MG63 (cell line): ENCODE data around the gene UQCRC2. TPM values are rescaled to one million over a fixed set of nuclear protein-coding genes. Genes with fewer than 3 reads are reported as not detected.
"Not testable (repeated sequence)": the region's sequence is repeated elsewhere in the genome, so short reads cannot be mapped to it uniquely, and the experiment has no call there.

Experiments
- DNase-seq: peaks from one replicate; pipeline ENCODE4 v3.0.0-alpha.2; 2020
- H3K27me3 ChIP-seq: fragments of 250-450 bp; sonication (Bioruptor Pico); 2 replicates; pipeline ENCODE4 v1.5.1; 2020; ENCODE audit warnings: mild to moderate bottlenecking, moderate library complexity
- H3K36me3 ChIP-seq: fragments of 250-450 bp; sonication (Bioruptor Pico); 2 replicates; pipeline ENCODE4 v1.5.1; 2020; ENCODE audit warnings: mild to moderate bottlenecking, moderate library complexity
- H3K4me3 ChIP-seq: fragments of 250-450 bp; sonication (Bioruptor Pico); 2 replicates; pipeline ENCODE4 v1.5.1; 2020; ENCODE audit warnings: mild to moderate bottlenecking, moderate library complexity
- H3K9me3 ChIP-seq: fragments of 250-450 bp; sonication (Bioruptor Pico); 2 replicates; pipeline ENCODE4 v1.5.1; 2020; ENCODE audit warnings: mild to moderate bottlenecking, moderate library complexity
- total RNA-seq: library from RNA; depleted of rRNA; stranded (reverse); fragments of >200 nt; shearing (Covaris generic); gene quantifications from 2 replicates; pipeline ENCODE4 v1.2.3, GENCODE V29; 2014; ENCODE audit warnings: low replicate concordance

UQCRC2 gene
- total RNA-seq, 1 experiment from 2014 or later: 69.0 TPM

- Histone ChIP-seq H3K9me3 (no peaks in the 10 kb centered on the region), H3K27me3 (no peaks in the 10 kb centered on the region), H3K36me3 (no peaks in the 10 kb centered on the region), H3K4me3 (no peak overlapping the region)
- no peak for DNase-seq
Observed at GRCh38 chr16:22001591-22001990, 48.4 kb downstream of the UQCRC2 start.

GRCh38 chr16:22002047-22002446, 48.9 kb downstream of the UQCRC2 start:
- not testable (repeated sequence) for H3K27me3 ChIP-seq, H3K36me3 ChIP-seq, H3K4me3 ChIP-seq, H3K9me3 ChIP-seq
- DNase-seq: peak; percentile 13

GRCh38 chr16:22003195-22003594, 50.0 kb downstream of the UQCRC2 start:
- DNase-seq: no peak
- no peak overlapping the region for H3K4me3 ChIP-seq
- no peaks in the 10 kb centered on the region for H3K9me3 ChIP-seq
- no peaks in the 10 kb centered on the region for H3K36me3 ChIP-seq
- no peaks in the 10 kb centered on the region; the same call in 1 of the 2 replicates for H3K27me3 ChIP-seq

- Histone ChIP-seq H3K4me3 (no peak overlapping the region), H3K27me3 (no peaks in the 10 kb centered on the region; the same call in 1 of the 2 replicates), H3K36me3 (no peaks in the 10 kb centered on the region), H3K9me3 (no peaks in the 10 kb centered on the region)
- DNase-seq: no peak
Observed at GRCh38 chr16:22004341-22004740, 51.2 kb downstream of the UQCRC2 start.

GRCh38 chr16:22005746-22006145, 52.6 kb downstream of the UQCRC2 start:
- H3K4me3 ChIP-seq: no peak overlapping the region
- no peaks in the 10 kb centered on the region; the same call in 1 of the 2 replicates for H3K27me3 ChIP-seq
- no peak for DNase-seq
- H3K36me3 ChIP-seq: no peaks in the 10 kb centered on the region; the same call in 1 of the 2 replicates
- no peaks in the 10 kb centered on the region for H3K9me3 ChIP-seq

- H3K4me3 ChIP-seq: peak overlapping the region; percentile 94
- no peaks in the 10 kb centered on the region; the same call in 1 of the 2 replicates for H3K27me3 ChIP-seq
- H3K36me3 ChIP-seq: peaks cover 3% of the 10 kb centered on the region; the same call in 1 of the 2 replicates
- no peaks in the 10 kb centered on the region for H3K9me3 ChIP-seq
- DNase-seq: no peak
Observed at GRCh38 chr16:22006636-22007035, 53.5 kb downstream of the UQCRC2 start.

GRCh38 chr16:22007159-22007508, 54.0 kb downstream of the UQCRC2 start:
- no peak for DNase-seq
- Histone ChIP-seq H3K4me3 (peak overlapping the region; percentile 94), H3K36me3 (peaks cover 3% of the 10 kb centered on the region; the same call in 1 of the 2 replicates), H3K9me3 (no peaks in the 10 kb centered on the region), H3K27me3 (no peaks in the 10 kb centered on the region; the same call in 1 of the 2 replicates)

- Histone ChIP-seq H3K4me3 (peak within 1 kb of the TSS; percentile 96), H3K9me3 (no peaks in the 10 kb centered on the region), H3K36me3 (peaks cover 3% of the 10 kb centered on the region; the same call in 1 of the 2 replicates), H3K27me3 (no peaks in the 10 kb centered on the region; the same call in 1 of the 2 replicates)
- peak; percentile 81 for DNase-seq
Observed at GRCh38 chr16:22007509-22008214, 54.5 kb downstream of the UQCRC2 start, which contains the start of gene MOSMO. TSS of gene MOSMO (plus strand) at chr16:22008111. CDS start at chr16:22008302, 191 bp downstream.

GRCh38 chr16:22008215-22009059, 55.3 kb downstream of the UQCRC2 start:
- no peaks in the 10 kb centered on the region for H3K9me3 ChIP-seq
- peak; percentile 38 for DNase-seq

GRCh38 chr16:22010902-22011301, 57.7 kb downstream of the UQCRC2 start:
- Histone ChIP-seq H3K9me3 (no peaks in the 10 kb centered on the region), H3K4me3 (no peak overlapping the region), H3K36me3 (peaks cover 3% of the 10 kb centered on the region; the same call in 1 of the 2 replicates), H3K27me3 (no peaks in the 10 kb centered on the region; the same call in 1 of the 2 replicates)
- no peak for DNase-seq

More at GRCh38 chr16:22008215-22009059, 55.3 kb downstream of the UQCRC2 start:
- no peaks in the 10 kb centered on the region; the same call in 1 of the 2 replicates for H3K27me3 ChIP-seq
- peaks cover 3% of the 10 kb centered on the region; the same call in 1 of the 2 replicates for H3K36me3 ChIP-seq
- H3K4me3 ChIP-seq: peak overlapping the region; percentile 96

GRCh38 chr16:22012241-22012640, 59.1 kb downstream of the UQCRC2 start:
- Histone ChIP-seq H3K36me3 (peaks cover 3% of the 10 kb centered on the region; the same call in 1 of the 2 replicates), H3K4me3 (no peak overlapping the region), H3K27me3 (no peaks in the 10 kb centered on the region), H3K9me3 (no peaks in the 10 kb centered on the region)
- DNase-seq: no peak

GRCh38 chr16:22013486-22013885, 60.3 kb downstream of the UQCRC2 start:
- Histone ChIP-seq H3K4me3 (no peak overlapping the region), H3K9me3 (no peaks in the 10 kb centered on the region), H3K36me3 (peaks cover 3% of the 10 kb centered on the region; the same call in 1 of the 2 replicates), H3K27me3 (no peaks in the 10 kb centered on the region)
- DNase-seq: no peak

- no peak for DNase-seq
- Histone ChIP-seq H3K27me3 (no peaks in the 10 kb centered on the region), H3K36me3 (peaks cover 3% of the 10 kb centered on the region; the same call in 1 of the 2 replicates), H3K4me3 (no peak overlapping the region), H3K9me3 (no peaks in the 10 kb centered on the region)
Observed at GRCh38 chr16:22014271-22014873, 61.2 kb downstream of the UQCRC2 start.

GRCh38 chr16:22016927-22017326, 63.8 kb downstream of the UQCRC2 start:
- Histone ChIP-seq H3K27me3 (no peaks in the 10 kb centered on the region), H3K9me3 (no peaks in the 10 kb centered on the region), H3K36me3 (no peaks in the 10 kb centered on the region), H3K4me3 (no peak overlapping the region)
- DNase-seq: no peak

GRCh38 chr16:22018559-22018958, 65.4 kb downstream of the UQCRC2 start:
- Histone ChIP-seq H3K4me3 (no peak overlapping the region), H3K27me3 (no peaks in the 10 kb centered on the region), H3K9me3 (no peaks in the 10 kb centered on the region), H3K36me3 (no peaks in the 10 kb centered on the region)
- DNase-seq: no peak

- H3K9me3 ChIP-seq: no peaks in the 10 kb centered on the region
- no peak overlapping the region for H3K4me3 ChIP-seq
- H3K36me3 ChIP-seq: no peaks in the 10 kb centered on the region
- H3K27me3 ChIP-seq: no peaks in the 10 kb centered on the region
- no peak for DNase-seq
Observed at GRCh38 chr16:22022151-22022550, 69.0 kb downstream of the UQCRC2 start.

GRCh38 chr16:22023505-22023904, 70.3 kb downstream of the UQCRC2 start:
- Histone ChIP-seq H3K4me3 (no peak overlapping the region), H3K9me3 (no peaks in the 10 kb centered on the region), H3K27me3 (no peaks in the 10 kb centered on the region), H3K36me3 (no peaks in the 10 kb centered on the region)
- DNase-seq: no peak
